Endothelial cell of umbilical vein (primary cell): ENCODE data around the gene NMU.

ENCODE experiments used
- CTCF ChIP-seq, 2 donors: IDR thresholded peaks; 1 replicate in 1 of 2; 2 replicates in 1 of 2; pipeline ENCODE4 v1.5.1; 2011; ENCODE audit warnings: low read length in 2 of 2, mild to moderate bottlenecking in 2 of 2, moderate library complexity in 2 of 2, control low read depth in 1 of 2, inconsistent platforms in 1 of 2, low read depth in 1 of 2; ENCODE audit not compliant: insufficient read depth in 1 of 2; ENCODE audit errors: extremely low read depth in 1 of 2
- EZH2 ChIP-seq: IDR thresholded peaks from 2 replicates; pipeline ENCODE4 v1.6.1; 2012; ENCODE audit warnings: borderline replicate concordance, low read depth, mild to moderate bottlenecking, moderate library complexity, low read length, inconsistent platforms; ENCODE audit not compliant: severe bottlenecking
- GATA2 ChIP-seq: IDR thresholded peaks from 2 replicates; pipeline ENCODE4 v1.7.0; 2011; ENCODE audit warnings: low read depth, mild to moderate bottlenecking, moderate library complexity, mixed read lengths, low read length; ENCODE audit not compliant: insufficient read length, insufficient read depth
- POLR2A ChIP-seq: IDR thresholded peaks from 2 replicates; pipeline ENCODE4 v1.6.1; 2012; ENCODE audit warnings: low read depth, mild to moderate bottlenecking, control low read depth, low read length

DNA sequence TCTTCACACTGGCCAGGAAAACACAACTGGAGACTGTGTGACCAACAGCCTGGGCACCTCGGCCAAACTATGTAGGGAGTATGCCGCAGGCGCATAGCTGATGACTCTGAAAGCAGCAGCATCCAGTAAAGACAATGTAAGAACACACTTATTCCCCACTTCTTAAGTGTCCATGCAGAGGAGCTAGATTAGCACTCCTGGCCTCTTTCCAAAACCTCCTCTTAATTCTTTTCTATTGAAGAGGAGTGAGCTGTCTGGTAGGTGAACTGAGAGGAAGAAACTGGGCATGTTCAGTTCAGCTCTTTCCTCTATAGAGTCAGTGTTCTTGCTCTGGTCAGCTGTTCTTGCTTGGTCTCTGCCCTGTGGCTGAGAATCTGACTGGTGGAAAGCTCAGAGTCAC, 21.1 kb downstream of the NMU start:
- TF ChIP-seq CTCF (IDR thresholded peaks at IDR 0.05; ENCODE audit: extremely low read depth in 1 of 2, insufficient read depth in 1 of 2, low read depth in 1 of 2, low read length in 2 of 2) (no peak), POLR2A (no peak), GATA2 (no peak), EZH2 (no peak)
